GM18867 (cell line): ENCODE measurements around the gene TOP1.

ENCODE experiments used
- ATAC-seq: cut with Tn5 transposase; IDR thresholded peaks from one replicate; pipeline ENCODE4 v1.9.1; 2021; ENCODE audit warnings: mild to moderate bottlenecking, moderate library complexity; ENCODE audit not compliant: unreplicated experiment

Gene TOP1

GRCh38 chr20:41028359-41029149 is at the start of gene TOP1:
TOP1 (plus strand) TSS chr20:41028822; CDS start chr20:41029068, 246 bp downstream.
- ATAC-seq, result peak; percentile 93

DNA sequence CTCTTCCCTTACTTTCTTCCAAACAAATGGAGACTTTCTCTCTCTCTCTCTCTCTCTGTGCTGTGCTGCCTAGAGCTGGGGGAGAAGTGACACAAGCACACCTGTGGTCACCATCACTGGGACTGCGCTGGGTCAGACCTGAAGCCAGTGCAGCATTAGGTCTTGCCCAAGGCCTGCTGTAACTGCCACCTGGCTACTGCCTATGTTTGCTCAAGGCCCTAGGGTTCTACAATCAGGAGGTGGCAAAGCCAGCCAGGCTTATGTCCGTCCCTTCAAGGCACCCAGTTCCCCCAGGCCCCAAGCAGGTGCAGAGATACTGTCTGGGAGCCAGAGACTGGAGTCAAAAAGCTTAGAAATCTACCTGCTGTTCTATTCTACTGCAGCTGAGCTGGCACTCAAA is 49.4 kb upstream of the TOP1 start:
- ATAC-seq, result no peak

DNA sequence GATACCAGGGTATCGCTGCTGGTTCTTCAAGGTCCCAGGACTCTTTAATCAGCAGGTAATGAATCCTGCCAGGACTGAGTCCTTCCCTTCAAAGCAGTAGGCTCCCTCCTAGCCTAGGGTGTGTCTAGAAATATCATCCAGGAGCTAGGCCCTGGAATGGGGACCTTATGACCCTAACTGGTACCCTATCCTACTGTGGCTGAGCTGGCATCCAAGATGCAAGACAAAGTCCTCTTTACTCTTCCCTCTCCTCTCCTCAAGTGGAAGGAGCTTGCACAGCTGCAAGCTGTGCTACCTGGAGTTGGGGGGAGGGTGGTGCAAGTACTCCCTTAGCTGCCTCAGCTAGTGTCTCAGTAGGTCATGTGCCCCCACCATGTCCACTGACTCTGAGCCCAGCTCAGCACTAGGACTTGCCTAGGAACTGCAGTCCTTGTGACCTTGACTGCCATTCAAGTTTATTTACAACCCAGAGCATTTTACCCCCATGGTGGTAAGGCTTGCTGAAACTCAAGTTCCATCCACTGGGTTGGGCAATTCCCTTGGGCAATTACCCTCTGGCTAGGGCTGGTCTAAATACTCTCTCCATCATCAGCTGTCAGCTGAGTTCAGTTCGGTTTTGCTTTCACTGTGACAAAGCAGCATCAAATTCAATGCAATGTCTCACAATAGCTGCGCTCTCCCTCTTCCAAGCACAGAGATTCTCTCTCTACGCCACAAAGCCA is 48.4 kb upstream of the TOP1 start:
- peak; percentile 56 for ATAC-seq

DNA sequence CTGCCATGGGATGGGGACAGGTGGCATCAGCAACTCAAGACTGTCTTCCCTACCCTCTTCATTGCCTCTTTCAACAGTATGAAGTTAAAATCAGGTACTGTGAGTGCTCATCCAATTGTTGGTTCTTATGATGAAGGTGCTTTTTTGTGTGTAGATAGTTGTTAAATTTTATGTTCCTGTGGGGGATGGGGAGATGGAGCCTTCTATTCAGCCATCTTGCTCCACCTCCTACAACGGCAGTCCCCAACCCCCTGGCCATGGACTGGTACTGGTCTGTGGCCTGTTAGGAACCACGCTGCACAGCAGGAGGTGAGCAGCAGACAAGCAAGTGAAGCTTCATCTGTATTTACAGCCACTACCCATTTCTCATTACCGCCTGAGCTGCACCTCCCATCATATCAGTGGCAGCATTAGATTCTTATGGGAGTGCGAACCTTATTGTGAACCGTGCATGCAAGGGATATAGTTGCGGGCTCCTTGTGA is 47.8 kb upstream of the TOP1 start:
- peak; percentile 22 for ATAC-seq

- ATAC-seq, result no peak
Measured at GRCh38 chr20:40982415-40983145, 46.0 kb upstream of the TOP1 start.

- no peak for ATAC-seq
Measured at GRCh38 chr20:40983898-40984297, 44.7 kb upstream of the TOP1 start.

DNA sequence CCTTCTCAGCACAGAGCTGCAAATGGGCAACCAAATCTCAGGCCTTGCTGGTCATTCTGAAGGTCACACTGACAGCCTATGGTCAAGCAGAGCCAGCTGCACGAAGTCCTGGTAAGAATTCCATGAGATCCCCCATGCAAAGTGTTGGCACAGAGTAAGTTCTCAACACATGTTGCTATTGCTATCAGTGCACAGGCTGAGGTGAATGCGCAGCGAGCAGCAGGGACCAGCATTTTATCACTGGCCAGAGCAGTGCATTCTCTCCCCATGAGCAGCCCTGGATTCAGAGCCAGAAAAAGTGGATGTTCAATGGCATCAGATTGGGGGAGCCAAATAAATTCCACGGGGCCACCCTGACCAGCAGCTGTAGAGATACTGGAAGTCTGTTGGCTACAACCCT is 44.1 kb upstream of the TOP1 start:
- ATAC-seq, result no peak

DNA sequence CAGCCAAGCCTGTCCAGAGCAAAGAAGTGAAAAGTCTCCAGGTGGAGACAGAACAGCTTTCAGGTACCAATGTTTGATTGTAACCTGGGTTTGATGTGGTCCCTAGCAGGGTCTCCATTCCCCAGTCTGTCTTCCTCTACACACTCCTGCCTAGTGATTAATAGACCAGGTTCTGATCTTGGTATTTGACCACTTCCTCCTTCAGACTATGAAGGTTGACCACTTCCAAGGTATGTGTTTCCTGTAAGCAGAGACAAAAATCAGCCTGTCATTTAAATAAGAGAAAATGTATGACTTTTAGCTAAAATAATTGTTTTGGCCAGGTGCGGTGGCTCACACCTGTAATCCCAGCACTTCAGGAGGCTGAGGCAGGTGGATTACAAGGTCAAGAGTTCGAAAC is 41.8 kb upstream of the TOP1 start:
- ATAC-seq, result no peak

DNA sequence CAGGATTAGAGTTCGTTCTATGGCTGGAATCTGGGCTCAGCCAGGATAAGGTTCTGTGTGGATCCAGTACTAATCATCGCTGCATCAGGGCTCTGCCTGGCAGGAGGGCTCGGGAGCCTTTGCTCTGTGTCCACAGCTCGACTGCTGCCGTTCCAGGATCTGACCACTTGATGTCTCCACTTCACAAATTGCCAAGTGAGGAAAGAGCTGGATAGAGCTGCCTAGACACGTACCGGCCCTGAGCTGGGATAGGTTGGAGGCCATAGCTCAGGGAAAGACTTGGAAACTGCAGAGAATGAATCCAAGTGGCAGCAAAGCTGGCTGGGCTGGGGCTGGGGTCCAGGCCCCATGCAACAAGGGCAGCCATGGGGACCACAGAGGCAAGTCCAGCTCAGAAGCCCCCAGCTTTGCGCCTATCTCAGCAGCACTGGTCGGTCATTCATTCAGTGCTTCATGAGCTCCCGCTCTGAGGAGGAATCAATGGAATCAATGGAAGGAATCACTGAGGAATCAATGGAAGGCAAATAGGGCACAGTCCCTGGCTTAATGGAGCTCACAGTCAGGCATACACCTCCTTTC is 38.0 kb upstream of the TOP1 start:
- peak; percentile 61 for ATAC-seq

GRCh38 chr20:40991181-40991889 is 37.3 kb upstream of the TOP1 start:
- ATAC-seq, result peak; percentile 92

DNA sequence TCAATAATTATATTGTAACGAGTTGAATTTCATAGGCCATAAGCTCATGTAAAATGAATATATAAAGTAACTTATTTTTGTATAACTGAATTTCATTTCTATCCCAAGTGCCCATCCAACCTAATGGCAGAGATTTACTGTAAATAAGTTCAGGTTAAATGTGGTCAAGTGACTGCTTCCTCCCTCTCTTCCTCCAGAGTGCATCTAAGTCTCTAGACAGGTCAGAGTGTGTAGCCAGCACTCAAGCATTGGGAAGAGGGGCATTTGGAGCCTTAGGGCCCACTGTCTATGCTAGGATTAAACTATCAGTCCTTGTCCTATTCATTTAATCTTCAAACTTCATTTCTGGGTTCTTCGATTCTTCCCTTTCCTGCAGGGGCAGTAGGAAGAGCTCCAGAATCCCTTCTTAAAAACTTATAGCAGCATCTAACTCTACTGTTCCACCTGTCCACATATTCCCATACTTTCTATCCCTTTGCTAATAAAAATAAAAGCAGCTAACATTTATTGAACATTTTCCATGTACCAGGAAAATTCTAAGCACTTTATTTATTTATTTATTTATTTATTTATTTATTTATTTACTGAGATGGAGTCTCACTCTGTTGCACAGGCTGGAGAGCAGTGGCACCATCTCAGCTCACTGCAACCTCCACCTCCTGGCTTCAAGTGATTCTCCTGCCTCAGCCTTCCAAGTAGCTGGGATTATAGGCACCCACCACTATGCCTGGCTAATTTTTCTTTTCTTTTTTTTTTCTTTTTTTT is 36.1 kb upstream of the TOP1 start:
- no peak for ATAC-seq

GRCh38 chr20:40993794-40994540 is 34.7 kb upstream of the TOP1 start:
- ATAC-seq, result no peak

- no peak for ATAC-seq
Measured at GRCh38 chr20:40996326-40996725, 32.3 kb upstream of the TOP1 start.

DNA sequence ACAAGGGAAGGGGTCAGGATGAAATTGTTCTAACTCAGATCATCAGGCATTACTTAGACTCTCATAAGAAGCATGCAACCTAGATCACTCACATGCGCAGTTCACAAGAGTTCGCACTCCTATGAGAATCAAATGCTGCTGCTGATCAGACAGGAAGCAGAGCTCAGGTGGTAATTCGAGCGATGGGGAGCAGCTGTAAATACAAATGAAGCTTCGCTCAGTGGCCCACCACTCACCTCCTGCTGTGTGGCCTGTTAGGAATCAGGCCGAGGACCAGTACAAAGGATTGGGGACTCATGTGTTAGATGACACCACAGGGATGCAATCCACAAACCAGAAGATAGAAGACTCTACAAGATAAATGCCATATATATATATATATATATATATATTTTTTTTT is 31.5 kb upstream of the TOP1 start:
- no peak for ATAC-seq

GRCh38 chr20:40999841-41000240 is 28.8 kb upstream of the TOP1 start:
- no peak for ATAC-seq

GRCh38 chr20:41000628-41001027 is 28.0 kb upstream of the TOP1 start:
- ATAC-seq, result no peak

GRCh38 chr20:41001497-41001896 is 27.1 kb upstream of the TOP1 start:
- ATAC-seq, result no peak

DNA sequence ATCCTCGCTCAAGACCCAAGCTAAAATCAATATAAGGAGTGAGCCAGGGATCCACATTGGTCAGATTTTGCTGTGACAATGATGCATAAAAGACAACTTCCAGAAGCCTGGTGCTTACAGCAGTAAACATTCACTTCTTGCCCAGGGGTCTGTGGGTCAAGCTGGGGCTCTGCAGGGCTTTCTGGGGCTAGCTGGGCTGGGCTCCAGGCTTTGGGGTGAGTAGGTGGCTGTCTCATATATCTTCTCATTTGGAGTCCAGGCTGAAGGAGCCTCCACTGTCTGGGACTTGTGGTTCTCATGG is 25.8 kb upstream of the TOP1 start:
- ATAC-seq, result no peak
